ENCODE results near the gene SLC10A7.

The SLC10A7 gene

GRCh38 chr4:146458594-146458993, 63.1 kb downstream of the SLC10A7 start (continued):
- TF ChIP-seq PATZ1 (CRISPR knock-in tag; IDR thresholded peaks at IDR 0.05; ENCODE audit: borderline replicate concordance): no peak
- TF ChIP-seq ZNF565 (CRISPR knock-in tag; conservative IDR thresholded peaks at IDR 0.05; ENCODE audit: low read depth): no peak
- no peak for TF ChIP-seq BACH2 (CRISPR knock-in tag; IDR thresholded peaks at IDR 0.05; ENCODE audit: borderline replicate concordance)
- no peak for TF ChIP-seq OSR1 (CRISPR knock-in tag; IDR thresholded peaks at IDR 0.05)
- no peak for TF ChIP-seq ZNF70 (CRISPR knock-in tag; IDR thresholded peaks at IDR 0.05)
- no peak for TF ChIP-seq ZNF8 (CRISPR knock-in tag; IDR thresholded peaks at IDR 0.05)
- no peak for TF ChIP-seq ZFP30 (CRISPR knock-in tag; IDR thresholded peaks at IDR 0.05)
- TF ChIP-seq TCF4 (CRISPR knock-in tag; IDR thresholded peaks at IDR 0.05; ENCODE audit: borderline replicate concordance): no peak
- no peak for TF ChIP-seq ISL1 (CRISPR knock-in tag; IDR thresholded peaks at IDR 0.05)
- no peak for TF ChIP-seq ESRRG (CRISPR knock-in tag; IDR thresholded peaks at IDR 0.05)
- TF ChIP-seq ZC3H10 (CRISPR knock-in tag; IDR thresholded peaks at IDR 0.05): no peak
- TF ChIP-seq GLIS3 (CRISPR knock-in tag; IDR thresholded peaks at IDR 0.05): no peak
- TF ChIP-seq, protein P1, sequence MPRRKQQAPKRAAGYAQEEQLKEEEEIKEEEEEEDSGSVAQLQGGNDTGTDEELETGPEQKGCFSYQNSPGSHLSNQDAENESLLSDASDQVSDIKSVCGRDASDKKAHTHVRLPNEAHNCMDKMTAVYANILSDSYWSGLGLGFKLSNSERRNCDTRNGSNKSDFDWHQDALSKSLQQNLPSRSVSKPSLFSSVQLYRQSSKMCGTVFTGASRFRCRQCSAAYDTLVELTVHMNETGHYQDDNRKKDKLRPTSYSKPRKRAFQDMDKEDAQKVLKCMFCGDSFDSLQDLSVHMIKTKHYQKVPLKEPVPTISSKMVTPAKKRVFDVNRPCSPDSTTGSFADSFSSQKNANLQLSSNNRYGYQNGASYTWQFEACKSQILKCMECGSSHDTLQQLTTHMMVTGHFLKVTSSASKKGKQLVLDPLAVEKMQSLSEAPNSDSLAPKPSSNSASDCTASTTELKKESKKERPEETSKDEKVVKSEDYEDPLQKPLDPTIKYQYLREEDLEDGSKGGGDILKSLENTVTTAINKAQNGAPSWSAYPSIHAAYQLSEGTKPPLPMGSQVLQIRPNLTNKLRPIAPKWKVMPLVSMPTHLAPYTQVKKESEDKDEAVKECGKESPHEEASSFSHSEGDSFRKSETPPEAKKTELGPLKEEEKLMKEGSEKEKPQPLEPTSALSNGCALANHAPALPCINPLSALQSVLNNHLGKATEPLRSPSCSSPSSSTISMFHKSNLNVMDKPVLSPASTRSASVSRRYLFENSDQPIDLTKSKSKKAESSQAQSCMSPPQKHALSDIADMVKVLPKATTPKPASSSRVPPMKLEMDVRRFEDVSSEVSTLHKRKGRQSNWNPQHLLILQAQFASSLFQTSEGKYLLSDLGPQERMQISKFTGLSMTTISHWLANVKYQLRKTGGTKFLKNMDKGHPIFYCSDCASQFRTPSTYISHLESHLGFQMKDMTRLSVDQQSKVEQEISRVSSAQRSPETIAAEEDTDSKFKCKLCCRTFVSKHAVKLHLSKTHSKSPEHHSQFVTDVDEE (CRISPR knock-in tag; IDR thresholded peaks at IDR 0.05): no peak

DNA sequence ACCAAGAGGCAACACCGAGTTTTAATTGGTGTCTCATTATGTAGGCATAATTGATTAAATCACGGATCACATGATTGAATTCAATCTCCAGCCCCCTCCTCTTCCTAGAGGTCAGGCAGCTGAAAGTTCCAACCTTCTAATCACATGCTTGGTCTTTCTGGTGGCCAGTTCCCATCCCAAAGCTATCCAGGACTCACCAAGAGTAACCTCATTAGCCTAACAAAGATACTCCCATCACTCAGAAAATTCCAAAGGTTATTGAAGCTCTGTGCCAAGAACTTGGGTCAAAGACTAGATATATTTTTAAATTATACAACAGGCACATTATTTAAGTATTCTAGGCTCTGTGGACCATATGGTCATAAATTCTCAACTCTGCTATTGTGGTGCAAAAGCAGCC, 65.1 kb downstream of the SLC10A7 start:
- no peak for TF ChIP-seq RARB (CRISPR knock-in tag; IDR thresholded peaks at IDR 0.05)
- TF ChIP-seq ESRRG (CRISPR knock-in tag; IDR thresholded peaks at IDR 0.05): no peak
- no peak for TF ChIP-seq PPARA (CRISPR knock-in tag; IDR thresholded peaks at IDR 0.05; ENCODE audit: borderline replicate concordance)
- ATAC-seq: no peak

DNA sequence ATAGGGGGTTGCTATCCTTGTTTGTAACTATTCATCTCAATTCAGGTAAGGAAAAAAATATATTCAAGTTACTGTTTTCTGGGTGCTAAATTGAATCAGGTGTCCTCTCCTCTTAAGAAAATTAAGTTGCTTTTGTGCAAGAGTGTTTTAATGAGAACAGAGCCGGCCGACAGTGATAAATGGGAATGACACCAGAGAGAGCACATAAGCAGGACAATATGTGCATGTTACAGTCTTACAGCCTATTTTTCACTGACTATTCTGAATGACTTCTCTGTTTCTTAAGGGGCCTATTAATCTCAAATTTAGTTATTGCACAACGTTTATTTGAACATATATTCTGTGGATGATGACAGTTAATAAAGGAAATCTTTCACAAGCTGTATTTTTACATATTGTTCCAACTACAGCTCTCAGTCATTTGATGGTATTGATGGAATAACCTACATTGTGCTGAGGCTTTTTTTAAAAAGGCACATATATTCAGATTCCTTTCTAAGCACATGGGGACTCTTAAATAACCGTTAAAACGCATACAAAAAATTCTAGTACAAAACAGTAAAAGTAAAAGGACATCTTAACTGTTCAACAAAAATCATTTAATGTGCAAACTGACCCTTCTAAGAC, 68.4 kb downstream of the SLC10A7 start:
- TF ChIP-seq PPARA (CRISPR knock-in tag; IDR thresholded peaks at IDR 0.05; ENCODE audit: borderline replicate concordance) (no peak), ZC3H10 (CRISPR knock-in tag; IDR thresholded peaks at IDR 0.05) (no peak), POU6F1 (CRISPR knock-in tag; IDR thresholded peaks at IDR 0.05; ENCODE audit: borderline replicate concordance, low read depth) (no peak), TCF4 (CRISPR knock-in tag; IDR thresholded peaks at IDR 0.05; ENCODE audit: borderline replicate concordance) (no peak), ZNF8 (CRISPR knock-in tag; IDR thresholded peaks at IDR 0.05) (no peak)
- ATAC-seq: no peak

GRCh38 chr4:146450524-146450923, 71.2 kb downstream of the SLC10A7 start:
- TF ChIP-seq TCF4 (CRISPR knock-in tag; IDR thresholded peaks at IDR 0.05; ENCODE audit: borderline replicate concordance): no peak
- TF ChIP-seq ZNF70 (CRISPR knock-in tag; IDR thresholded peaks at IDR 0.05): no peak
- TF ChIP-seq ZNF8 (CRISPR knock-in tag; IDR thresholded peaks at IDR 0.05): no peak
- no peak for TF ChIP-seq ARNTL (CRISPR knock-in tag; IDR thresholded peaks at IDR 0.05; ENCODE audit: borderline replicate concordance, low read depth)
- TF ChIP-seq POU6F1 (CRISPR knock-in tag; IDR thresholded peaks at IDR 0.05; ENCODE audit: borderline replicate concordance, low read depth): no peak
- no peak for TF ChIP-seq ZNF565 (CRISPR knock-in tag; conservative IDR thresholded peaks at IDR 0.05; ENCODE audit: low read depth)
- no peak for TF ChIP-seq ZFP30 (CRISPR knock-in tag; IDR thresholded peaks at IDR 0.05)
- TF ChIP-seq PPARA (CRISPR knock-in tag; IDR thresholded peaks at IDR 0.05; ENCODE audit: borderline replicate concordance): no peak
- no peak for TF ChIP-seq ZFP3 (CRISPR knock-in tag; IDR thresholded peaks at IDR 0.05)
- no peak for TF ChIP-seq TOX (CRISPR knock-in tag; IDR thresholded peaks at IDR 0.05; ENCODE audit: borderline replicate concordance)
- TF ChIP-seq, protein P1 (CRISPR knock-in tag; IDR thresholded peaks at IDR 0.05): no peak
- TF ChIP-seq ISL1 (CRISPR knock-in tag; IDR thresholded peaks at IDR 0.05): no peak
- no peak for TF ChIP-seq ESRRG (CRISPR knock-in tag; IDR thresholded peaks at IDR 0.05)
- no peak for ATAC-seq
